COR-L47 (cell line): Measurements from ENCODE around the gene MOB3A.
A peak's percentile ranks its signal among the peaks of the same experiment; 100 is the strongest.
"Not testable (repeated sequence)": the region's sequence is repeated elsewhere in the genome, so short reads cannot be mapped to it uniquely, and the experiment has no call there.

ENCODE experiments used
- DNase-seq: peaks from one replicate; lab custom pipeline; 2025; lab: John Stamatoyannopoulos, UW

The MOB3A gene

GRCh38 chr19:2045501-2046045, 50.6 kb downstream of the MOB3A start:
- no peak for DNase-seq

- DNase-seq: no peak
Observed at GRCh38 chr19:2044709-2045500, 51.2 kb downstream of the MOB3A start.

- no peak for DNase-seq
Observed at GRCh38 chr19:2043961-2044708, 52.0 kb downstream of the MOB3A start.

DNA sequence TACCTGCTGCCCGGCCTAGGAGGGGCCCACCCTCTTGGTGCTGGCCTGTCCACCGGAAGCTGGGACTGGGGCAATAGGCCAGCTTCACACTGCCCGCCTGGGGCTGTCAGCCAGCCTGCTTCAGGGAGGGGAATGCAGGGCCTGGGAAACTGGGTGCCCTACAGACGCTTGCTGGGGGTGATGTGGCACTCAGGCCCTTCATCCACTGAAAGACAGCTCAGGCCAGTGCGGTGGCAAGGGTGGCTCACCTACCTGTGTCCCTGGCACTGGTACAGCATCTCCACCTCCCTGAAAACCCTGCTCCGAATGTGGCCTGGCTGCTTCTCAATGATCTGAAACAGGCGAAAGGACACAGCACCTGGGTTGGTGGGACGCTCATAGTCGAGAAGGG, 52.9 kb downstream of the MOB3A start:
- DNase-seq: no peak

DNA sequence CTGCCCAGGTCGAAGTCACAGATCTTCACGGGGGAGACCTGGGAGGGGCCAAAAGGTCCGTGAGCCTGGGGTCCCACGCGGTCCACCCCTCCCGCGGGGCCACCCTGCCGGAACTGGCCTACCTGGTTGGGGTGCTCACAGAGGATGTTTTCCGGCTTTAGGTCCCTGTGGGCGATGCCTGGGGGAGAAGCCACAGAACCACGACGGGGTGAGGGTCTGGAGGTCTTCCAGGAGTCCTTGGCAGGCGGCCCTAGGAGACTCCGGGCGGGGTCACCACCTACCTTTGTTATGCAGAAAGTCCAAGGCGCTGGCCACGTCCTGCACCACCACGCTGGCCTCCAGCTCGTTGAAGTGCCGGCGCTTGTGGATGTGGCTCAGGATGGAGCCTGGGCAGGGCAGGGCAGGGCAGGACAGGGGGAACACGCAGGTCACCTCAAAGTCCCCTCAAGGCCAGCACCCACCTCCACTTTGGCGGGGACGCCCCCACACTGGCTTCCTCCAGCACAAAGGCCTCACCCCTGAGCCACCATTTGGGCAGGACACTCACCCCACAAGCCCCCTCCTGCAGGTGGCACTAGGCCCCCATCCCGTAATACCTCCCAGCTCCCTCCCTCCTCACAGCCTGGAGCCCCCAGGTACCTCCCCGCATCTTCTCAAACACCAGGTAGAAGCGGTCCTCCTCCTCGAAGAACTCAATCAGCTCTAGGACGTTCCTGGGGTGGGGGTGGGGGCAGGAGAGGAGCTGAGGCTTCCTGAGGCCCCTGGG, 53.5 kb downstream of the MOB3A start:
- no peak for DNase-seq

DNA sequence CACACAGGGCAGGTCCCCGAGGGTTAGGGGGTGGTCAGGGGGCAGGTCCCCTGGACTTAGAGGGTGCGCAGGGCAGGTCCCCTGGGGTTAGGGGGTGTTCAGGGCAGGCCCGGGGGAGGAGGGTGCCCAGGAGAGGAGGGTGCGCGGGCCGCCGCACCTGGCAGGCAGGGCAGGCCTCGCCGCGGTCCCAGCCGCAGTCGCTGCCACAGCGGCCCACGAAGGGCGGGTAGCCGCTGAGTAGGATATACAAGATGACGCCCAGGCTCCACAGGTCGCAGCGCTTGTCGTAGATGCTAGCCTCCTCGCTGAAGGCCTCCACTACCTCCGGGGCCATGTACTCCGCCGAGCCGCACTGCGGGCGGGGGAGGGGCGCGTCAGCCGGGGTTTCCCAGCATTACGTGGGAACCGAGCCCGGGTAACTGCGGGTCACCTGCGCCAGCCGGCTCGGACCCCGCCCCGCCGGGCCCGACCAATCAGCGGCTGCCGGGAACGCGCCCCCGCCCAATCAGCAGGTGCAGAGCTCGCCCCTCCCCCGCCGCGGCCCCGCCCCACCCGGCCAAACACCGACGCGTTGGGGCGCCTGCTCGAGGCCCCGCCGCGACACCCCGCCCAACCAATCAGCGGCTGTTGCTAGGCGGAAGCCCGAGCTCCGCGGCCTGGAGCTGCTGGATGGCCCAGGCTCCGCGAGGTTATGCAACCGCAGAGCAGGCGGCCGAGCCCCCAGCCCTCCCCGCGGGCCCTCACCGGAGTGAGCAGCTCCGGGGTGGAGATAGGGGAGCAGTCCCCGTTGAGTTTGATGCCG, 54.2 kb downstream of the MOB3A start:
- peak; percentile 97 for DNase-seq

GRCh38 chr19:2041433-2041682, 54.8 kb downstream of the MOB3A start:
- DNase-seq: no peak

DNA sequence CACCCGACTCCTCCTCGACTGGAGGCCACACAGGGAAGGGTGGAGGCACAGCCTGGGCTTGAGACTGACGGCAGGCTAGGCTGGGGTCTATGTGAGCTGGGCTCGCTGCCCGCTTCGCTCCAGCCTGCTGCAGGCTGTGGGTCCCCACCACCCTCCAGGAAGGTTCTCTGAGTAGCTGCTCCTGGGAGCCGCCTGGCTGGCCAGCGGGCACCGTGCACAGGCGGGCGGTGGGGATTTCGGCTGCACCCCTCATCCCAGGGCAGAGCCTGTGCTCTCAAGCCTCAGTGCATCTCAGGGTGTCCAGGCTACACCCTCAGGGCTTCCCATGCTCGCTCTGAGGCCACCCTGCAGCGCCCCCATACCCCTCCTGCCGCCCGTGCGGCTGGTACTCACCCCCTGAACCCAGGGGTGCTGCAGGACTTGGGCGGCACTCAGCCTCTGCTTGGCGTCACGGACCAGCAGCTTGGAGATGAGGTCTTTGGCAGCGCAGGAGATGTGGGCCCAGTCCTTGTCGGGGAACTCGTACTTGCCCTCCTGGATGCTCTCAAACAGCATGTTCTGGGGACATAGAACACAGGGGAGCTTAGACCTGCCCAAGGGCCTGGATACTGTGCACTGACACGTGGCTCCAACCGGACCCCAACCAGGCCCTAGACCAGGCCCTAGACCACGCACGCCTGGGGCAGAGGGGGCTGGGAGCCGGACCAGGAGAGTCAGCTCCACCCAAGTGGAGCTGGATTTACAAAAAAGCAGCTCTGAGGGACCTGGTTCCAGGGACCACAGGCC, 55.3 kb downstream of the MOB3A start:
- no peak for DNase-seq

- DNase-seq: no peak
Observed at GRCh38 chr19:2039959-2040646, 56.0 kb downstream of the MOB3A start.

GRCh38 chr19:2039089-2039958, 56.8 kb downstream of the MOB3A start:
- no peak for DNase-seq

GRCh38 chr19:2038284-2039088, 57.6 kb downstream of the MOB3A start:
- DNase-seq: no peak

DNA sequence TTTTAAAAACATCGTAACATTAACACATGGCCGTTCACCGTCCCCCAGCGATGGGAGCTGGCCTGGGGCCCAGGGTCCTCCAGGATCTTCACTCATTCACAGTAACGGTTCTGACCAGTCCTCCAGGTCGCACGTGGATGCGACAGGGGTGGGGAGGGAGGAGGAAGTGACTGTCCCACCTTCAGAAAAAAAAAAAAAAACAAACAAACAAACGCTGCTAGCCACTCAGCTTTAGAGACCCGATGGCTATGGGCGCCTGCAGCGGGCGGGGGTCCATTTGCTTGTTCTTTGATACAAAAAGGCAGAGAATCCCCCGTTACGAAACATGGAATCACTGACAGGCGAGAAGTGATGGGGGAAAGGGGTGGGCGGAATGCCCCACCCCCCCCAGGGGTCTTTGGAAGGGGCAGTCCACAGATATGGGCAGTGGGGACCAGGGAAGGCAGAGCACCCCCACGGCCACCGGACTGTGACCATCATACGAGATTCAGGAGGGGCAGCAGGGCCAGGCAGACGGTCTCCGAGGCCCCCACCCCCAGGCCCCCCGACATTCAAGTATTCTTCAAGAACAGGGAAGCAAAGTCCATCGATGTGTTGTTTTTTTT, 58.4 kb downstream of the MOB3A start:
- no peak for DNase-seq

GRCh38 chr19:2036424-2036823, 59.7 kb downstream of the MOB3A start:
- no peak for DNase-seq

DNA sequence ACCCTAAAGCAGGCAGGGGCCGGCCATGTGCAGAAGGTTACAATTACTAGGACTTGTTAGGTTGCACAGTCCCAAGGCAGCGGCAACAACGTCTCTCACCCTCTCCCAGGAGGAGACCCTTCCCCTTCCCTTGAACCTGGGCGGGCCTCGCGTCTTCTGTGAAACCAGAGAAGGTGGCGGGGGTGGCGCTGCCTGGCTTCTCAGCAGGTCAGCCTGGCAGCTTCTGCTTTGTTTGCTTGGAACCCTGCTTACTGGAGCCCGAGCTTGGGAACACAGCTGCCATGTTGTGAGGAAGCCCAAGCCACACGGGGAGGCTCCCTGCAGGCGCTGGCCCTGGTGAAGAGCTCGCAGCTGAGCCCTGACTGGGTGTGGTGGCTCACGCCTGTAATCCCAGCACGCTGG, 60.5 kb downstream of the MOB3A start:
- no peak for DNase-seq

DNA sequence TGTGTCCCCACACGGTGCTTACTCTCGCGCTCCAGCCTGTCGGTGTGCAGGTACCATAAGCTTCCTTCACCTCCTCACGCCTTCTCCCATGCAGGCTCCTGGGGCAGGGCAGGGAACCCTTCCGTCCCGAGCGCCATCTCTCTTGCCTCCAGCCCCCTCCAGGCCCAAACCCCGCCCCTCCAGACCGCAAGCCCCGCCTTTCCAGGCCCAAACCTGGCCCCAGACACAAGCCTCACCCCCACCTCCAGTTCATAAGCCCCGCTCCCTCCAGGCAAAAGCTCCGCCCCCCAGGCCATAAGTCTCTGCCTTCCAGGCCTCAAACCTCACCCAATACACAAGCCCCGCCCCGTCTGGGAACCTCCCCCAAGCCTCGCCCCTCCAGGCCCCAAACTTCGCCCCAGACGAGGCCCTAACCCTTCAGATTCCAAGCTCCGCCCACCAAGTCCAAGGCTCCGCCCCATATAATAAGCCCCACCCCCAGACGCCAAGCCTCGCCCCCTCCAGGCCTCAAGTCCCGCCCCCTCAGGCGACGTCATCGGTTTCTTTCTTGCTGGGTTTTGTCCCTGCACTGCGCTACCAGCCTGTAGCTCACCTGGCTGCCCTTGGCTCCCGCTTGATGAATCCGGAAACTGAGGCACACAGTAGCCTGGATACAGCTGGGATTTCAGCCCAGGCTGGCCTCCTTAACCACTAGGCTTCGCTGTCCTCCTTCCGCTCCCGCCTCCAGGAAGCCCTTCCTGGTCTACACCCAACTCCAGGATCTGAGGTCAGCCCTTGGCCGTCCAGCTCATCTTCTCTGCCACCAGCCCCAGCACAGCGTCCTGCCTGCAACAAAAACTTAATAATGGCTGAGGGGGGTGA, 61.2 kb downstream of the MOB3A start:
- DNase-seq: no peak

DNA sequence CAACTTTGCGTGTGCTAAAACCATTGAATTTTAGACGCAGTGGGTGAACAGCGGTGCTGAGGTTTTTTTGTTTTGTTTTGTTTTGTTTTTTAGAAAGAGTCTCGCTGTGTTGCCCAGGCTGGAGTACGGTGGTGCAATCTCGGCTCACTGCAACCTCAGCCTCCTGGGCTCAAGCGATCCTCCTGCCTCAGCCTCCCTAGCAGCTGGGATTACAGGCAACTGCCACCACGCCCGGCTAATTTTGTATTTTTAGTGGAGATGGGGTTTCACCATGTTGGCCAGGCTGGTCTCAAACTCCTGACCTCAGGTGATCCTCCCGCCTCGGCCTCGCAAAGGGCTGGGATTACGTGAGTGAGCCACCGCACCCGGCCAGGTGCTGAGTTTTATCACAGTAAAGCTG, 61.9 kb downstream of the MOB3A start:
- DNase-seq: not testable (repeated sequence)

DNA sequence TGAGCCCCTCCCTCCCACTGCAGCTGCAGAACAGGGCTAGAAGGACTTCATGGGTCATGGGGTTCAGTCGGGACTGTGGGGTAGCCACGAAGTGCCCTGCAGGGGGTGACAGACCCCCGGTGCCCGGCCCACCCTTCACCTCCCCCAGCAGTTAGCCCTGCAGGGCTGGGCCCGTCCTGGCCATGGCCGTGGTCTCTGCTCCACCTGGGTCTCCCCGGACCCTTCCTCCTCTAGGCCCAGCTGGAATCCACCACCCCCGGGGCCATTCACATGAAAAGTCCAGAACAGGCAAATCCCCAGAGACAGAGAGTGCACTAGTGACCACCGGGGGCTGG, 62.3 kb downstream of the MOB3A start:
- DNase-seq: no peak
